Fibroblast of lung (primary cell): ENCODE measurements around the gene MAP1LC3B2.

Experiments used
- CTCF ChIP-seq, 2 donors: IDR thresholded peaks in 1 of 2; conservative IDR thresholded peaks in 1 of 2; 1 replicate in 1 of 2; 2 replicates in 1 of 2; pipeline ENCODE4 v1.5.1; 2011 to 2012; ENCODE audit warnings: low read length in 2 of 2, control low read depth in 1 of 2, inconsistent platforms in 1 of 2, low read depth in 1 of 2, mild to moderate bottlenecking in 1 of 2
- EZH2 ChIP-seq: IDR thresholded peaks from 2 replicates; pipeline ENCODE4 v1.5.1; 2012; ENCODE audit warnings: low read length, control low read depth, mild to moderate bottlenecking; ENCODE audit errors: missing control alignments

- TF ChIP-seq CTCF (conservative IDR thresholded peaks at IDR 0.05 in 1 of 2, IDR thresholded peaks at IDR 0.05 in 1 of 2; ENCODE audit: low read depth in 1 of 2, low read length in 2 of 2) = no peak
- TF ChIP-seq EZH2 = no peak
Measured at GRCh38 chr12:116516657-116517056, 42.5 kb upstream of the MAP1LC3B2 start.
